Aorta (tissue), 5 donors: ENCODE measurements around the gene TBC1D21. TPM values are rescaled to one million over a fixed set of nuclear protein-coding genes. Genes with fewer than 3 reads are reported as not detected.

Experiments used
- ATAC-seq: fragments of 200-7000 bp; cut with Tn5 transposase; one replicate; pipeline ENCODE4 v1.9.1; 2022; ENCODE audit warnings: moderate library complexity; ENCODE audit not compliant: low FRiP score
- DNase-seq, 2 donors: peaks; one replicate each; pipeline ENCODE4 v3.0.0-alpha.2; 2020
- H3K27ac ChIP-seq, 2 donors: one replicate each; pipeline ENCODE4 v1.5.1; 2013; ENCODE audit warnings: low read length in 2 of 2, mild to moderate bottlenecking in 2 of 2, moderate library complexity in 2 of 2, control low read depth in 1 of 2, inconsistent platforms in 1 of 2, low read depth in 1 of 2
- H3K27me3 ChIP-seq, 2 donors: one replicate each; pipeline ENCODE4 v1.6.1; 2013; ENCODE audit warnings: control low read depth in 1 of 2, low read length in 1 of 2, mild to moderate bottlenecking in 1 of 2, moderate library complexity in 1 of 2; ENCODE audit not compliant: insufficient read depth in 2 of 2, control insufficient read depth in 1 of 2
- H3K36me3 ChIP-seq, 2 donors: one replicate each; pipeline ENCODE4 v1.6.1; 2013; ENCODE audit warnings: control low read depth in 1 of 2, low read length in 1 of 2, mild to moderate bottlenecking in 1 of 2; ENCODE audit not compliant: insufficient read depth in 2 of 2, control insufficient read depth in 1 of 2
- H3K4me1 ChIP-seq, 2 donors: one replicate each; pipeline ENCODE4 v1.6.1; 2013; ENCODE audit warnings: low read length in 2 of 2, control low read depth in 1 of 2, mild to moderate bottlenecking in 1 of 2, moderate library complexity in 1 of 2; ENCODE audit not compliant: insufficient read depth in 2 of 2, control insufficient read depth in 1 of 2
- H3K4me3 ChIP-seq, 2 donors: one replicate each; pipeline ENCODE4 v1.5.1; 2013; ENCODE audit warnings: low read length in 2 of 2, control low read depth in 1 of 2, mild to moderate bottlenecking in 1 of 2
- H3K9me3 ChIP-seq: one replicate; pipeline ENCODE4 v1.6.1; 2013; ENCODE audit warnings: mild to moderate bottlenecking, low read length; ENCODE audit not compliant: control insufficient read depth
- WGBS, 2 donors: extraction: QIAGEN DNeasy Blood & Tissue Kit; methylation state at CpG; one replicate each; pipeline ENCODE4 v1.1.7; 2013; 5-methylcytosine and 5-hydroxymethylcytosine counted together
- intact Hi-C, 2 donors: fragments of 100-400 bp; cut with DNase I; formaldehyde crosslinking; loops; one replicate each; pipeline versions ENCODE4 v1.14.2 to v1.15.0; 2022
- polyA plus RNA-seq, 2 donors: library from polyadenylated mRNA; stranded (reverse); fragments of 200-250 nt; gene quantifications; one replicate each; pipeline ENCODE4 v1.2.3, GENCODE V29; 2013
- total RNA-seq, 2 donors: library from RNA; stranded (reverse); fragmentation: NEBNext Ultra II Directional; extraction: Animal tissue kit (Norgen Biotek cat#: 25700); gene quantifications; one replicate each; pipeline ENCODE4 v1.2.1, GENCODE V29; 2021
- donor health status: healthy with polysubstance abuse.
- donor health status: Bipolar disorder and iron deficiency.
- donor health status: DM: no; HTN: no; CAD: no.
- donor health status: DM: no; HTN: no; CAD: no.
- donor health status: DM: yes; HTN: yes; CAD: no.

Gene TBC1D21
- total and polyA plus RNA-seq, 4 donors = not detected

DNA sequence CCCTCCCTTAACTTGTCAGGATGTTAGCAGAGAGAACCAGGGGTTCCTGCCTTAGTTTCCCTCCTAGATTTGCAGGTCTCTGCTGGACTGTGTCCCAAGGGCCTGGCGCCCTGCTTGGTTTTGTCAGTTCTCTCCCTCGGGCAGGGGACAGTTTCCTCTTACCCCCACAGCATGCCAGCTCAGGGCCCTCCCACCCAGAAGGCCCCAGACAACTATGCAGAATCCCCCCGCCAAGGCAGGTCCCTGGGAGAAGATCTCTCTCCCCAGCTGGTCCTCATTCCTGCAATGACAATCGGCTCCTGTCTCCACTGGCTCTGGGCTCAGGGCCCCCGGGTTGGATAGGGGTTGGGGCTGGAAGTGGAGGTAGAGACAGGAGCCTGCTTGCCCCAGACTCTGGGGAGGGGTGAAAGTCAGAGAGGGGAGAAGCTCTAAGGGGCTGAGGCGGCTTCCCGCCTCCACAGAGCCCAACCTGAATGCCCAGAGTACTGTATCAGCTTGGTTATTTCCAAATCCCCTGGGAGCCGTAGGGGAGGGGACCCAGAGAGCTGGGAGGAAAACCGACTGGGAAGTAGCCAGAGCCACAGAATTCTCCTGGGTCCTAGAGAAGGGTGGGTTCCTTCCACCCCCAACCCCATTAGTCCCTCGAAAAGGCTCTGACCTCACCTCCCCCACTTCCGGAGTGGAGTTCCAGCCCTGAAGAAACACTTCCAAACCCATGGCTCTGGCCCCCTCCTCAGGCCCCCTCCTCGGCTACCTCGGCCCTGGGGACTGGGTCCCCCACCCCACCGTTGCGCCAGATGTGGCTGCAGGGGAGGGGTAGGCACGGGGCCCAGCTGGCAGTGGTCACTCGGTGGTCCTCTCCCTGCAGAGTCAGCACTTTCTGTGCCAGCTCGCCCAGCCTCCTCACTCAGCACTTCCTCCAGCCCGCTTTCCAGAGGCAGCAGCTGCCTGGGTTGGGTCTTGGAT is 49.1 kb downstream of the TBC1D21 start:
- H3K27me3 ChIP-seq = no peaks in the 10 kb centered on the region
- intact Hi-C loops = no loop called here
- DNase-seq (peak; percentile 79 to 82), ATAC-seq (peak; percentile 47)
- H3K27ac ChIP-seq = peak overlapping the region; percentile 68 to 83
- H3K36me3 ChIP-seq = peaks cover 0 to 2% of the 10 kb centered on the region in 2 donors
- WGBS, 2 donors = 5 to 7% methylated on average over 17 to 19 of the region's 19 CpGs
- H3K4me3 ChIP-seq = no peak overlapping the region
- H3K4me1 ChIP-seq = peaks cover 0 to 4% of the 10 kb centered on the region in 2 donors
- no peaks in the 10 kb centered on the region for H3K9me3 ChIP-seq

DNA sequence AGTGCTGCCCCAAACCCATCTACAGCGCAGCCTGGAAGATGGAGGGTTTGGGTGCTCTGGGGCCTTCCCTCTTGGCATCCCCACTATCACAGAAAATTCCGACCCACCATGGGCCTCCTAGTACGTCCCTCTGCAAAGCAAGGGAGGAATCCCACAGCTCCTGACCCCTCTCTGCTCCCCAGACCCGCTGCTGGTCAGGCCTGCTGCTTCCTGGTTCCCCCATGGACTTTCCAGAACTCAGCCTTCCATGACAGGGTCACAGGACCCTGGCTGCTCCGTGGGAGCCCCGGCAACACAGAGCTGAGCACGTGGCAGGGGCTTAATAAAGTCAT is 49.8 kb downstream of the TBC1D21 start:
- intact Hi-C loops = no loop called here
- peaks cover 0 to 2% of the 10 kb centered on the region in 2 donors for H3K36me3 ChIP-seq
- H3K27me3 ChIP-seq = no peaks in the 10 kb centered on the region
- WGBS, 2 donors = 8 to 12% methylated on average over 7 of the region's 7 CpGs
- ATAC-seq (no peak), DNase-seq (peak in 1 of 2 donors; percentile 52)
- no peak overlapping the region for H3K4me3 ChIP-seq
- peaks cover 0 to 4% of the 10 kb centered on the region in 2 donors for H3K4me1 ChIP-seq
- H3K9me3 ChIP-seq = no peaks in the 10 kb centered on the region
- H3K27ac ChIP-seq = peak overlapping the region; percentile 68 to 83

DNA sequence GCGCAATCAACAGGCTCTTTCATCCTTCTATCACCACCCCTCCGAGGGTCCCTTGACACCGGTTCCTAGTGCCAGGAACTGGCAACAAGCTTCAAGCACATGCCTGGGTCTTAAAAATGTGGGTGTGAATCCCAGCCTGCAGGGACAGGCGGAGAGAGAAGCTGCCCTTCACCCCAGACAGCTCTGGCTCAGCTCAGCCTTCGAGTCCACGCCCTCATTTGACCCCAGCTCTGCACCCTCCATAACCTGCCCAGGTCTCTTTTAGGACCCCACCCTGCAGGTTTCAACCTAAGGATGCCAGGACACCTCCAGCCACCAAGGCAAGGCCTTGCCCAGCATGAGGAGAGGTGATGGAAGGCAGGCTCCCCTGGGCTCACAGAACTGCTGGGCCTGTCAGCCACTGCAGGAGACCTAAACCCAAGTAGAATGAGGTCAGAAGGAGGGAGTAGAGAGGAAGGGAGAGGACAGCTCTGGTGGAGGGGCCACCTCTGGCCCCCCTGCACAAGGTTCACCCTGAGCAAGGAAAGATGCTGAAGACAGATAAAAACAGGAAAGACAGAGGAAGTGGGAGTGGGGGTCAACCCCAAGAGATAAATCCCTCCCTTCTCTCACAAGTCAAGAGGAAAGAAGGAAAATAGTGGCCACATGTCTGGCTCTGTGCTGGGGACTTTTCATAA is 50.3 kb downstream of the TBC1D21 start:
- 16 to 19% methylated on average over 6 of the region's 6 CpGs for WGBS, 2 donors
- peaks cover 0 to 4% of the 10 kb centered on the region in 2 donors for H3K4me1 ChIP-seq
- no peaks in the 10 kb centered on the region for H3K9me3 ChIP-seq
- no peak overlapping the region for H3K4me3 ChIP-seq
- intact Hi-C loops = no loop called here
- ATAC-seq = no peak
- H3K27ac ChIP-seq = peak overlapping the region; percentile 34 to 68
- no peaks in the 10 kb centered on the region for H3K27me3 ChIP-seq
- peak; percentile 45 to 57 for DNase-seq
- H3K36me3 ChIP-seq = peaks cover 0 to 2% of the 10 kb centered on the region in 2 donors

DNA sequence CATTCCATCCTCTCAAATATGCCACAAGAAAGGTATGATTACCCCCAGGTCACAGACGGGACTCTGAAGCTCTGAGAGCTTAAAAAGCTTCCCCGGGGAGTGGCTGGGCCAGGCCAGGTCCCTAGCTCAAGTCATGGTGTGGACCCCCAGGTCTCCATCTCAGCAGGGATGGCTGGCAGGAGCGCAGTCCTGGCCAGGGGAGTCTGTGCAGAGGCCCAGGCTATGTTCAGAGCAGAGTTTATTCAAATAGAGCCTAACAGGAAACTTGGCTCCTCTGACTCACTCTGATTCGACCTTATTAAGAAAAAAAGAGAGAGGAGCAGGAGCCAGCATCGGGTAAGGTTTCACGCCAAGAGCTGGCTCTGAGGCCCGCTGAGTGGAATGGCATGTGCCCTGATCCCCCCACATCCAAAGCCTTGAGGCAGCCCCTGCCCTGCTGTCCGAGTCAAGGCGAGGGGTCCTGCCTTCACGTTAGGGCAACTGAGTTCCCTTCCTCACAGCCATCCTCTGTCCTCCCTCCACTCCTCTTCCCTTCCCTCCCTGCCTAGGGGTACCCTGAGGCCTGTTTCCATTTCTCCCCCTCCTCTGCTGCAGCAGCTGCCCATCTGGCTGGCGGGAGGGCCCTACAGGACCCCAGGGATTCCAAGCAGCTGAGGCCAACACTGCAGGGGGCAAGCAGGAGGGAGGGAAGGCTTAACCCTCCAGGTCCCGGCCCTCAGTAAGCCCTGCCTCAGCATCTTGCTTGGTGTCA is 51.0 kb downstream of the TBC1D21 start:
- ATAC-seq (peak; percentile 58), DNase-seq (peak; percentile 73 to 87)
- Histone ChIP-seq H3K4me3 (no peak overlapping the region), H3K27me3 (no peaks in the 10 kb centered on the region), H3K27ac (peak overlapping the region; percentile 65 to 81), H3K9me3 (no peaks in the 10 kb centered on the region), H3K36me3 (peaks cover 0 to 2% of the 10 kb centered on the region in 2 donors), H3K4me1 (peaks cover 0 to 4% of the 10 kb centered on the region in 2 donors)
- intact Hi-C loops = no loop called here
- 1 to 5% methylated on average over 11 to 12 of the region's 12 CpGs for WGBS, 2 donors

DNA sequence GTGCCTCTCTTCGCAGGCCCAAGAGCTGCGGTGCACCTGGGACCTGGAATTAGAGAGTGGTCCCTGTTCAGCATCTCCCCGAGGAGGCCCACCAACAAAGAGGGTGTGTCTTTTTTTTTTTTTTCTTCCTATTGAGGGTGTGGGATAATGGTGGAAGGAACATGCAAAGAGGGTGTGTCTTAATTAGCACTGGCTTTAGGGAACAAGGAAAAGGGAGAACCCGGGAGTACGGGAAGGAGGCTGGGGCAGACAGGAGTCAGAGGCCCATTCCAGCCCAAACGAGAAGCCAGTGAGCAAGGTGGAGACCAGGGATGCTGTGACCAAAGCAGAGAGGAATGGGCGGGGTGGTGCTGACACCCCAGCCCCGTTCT is 52.5 kb downstream of the TBC1D21 start:
- intact Hi-C loops = loop anchor here in 1 of 2 donors (5.0 kb wide), 1 partner anchor 66 kb away; the partner anchor contains the start of genes PML and STOML1
- H3K36me3 ChIP-seq = no peaks in the 10 kb centered on the region
- peaks cover 0 to 4% of the 10 kb centered on the region in 2 donors for H3K4me1 ChIP-seq
- ATAC-seq = no peak
- H3K27me3 ChIP-seq = no peaks in the 10 kb centered on the region
- WGBS, 2 donors = 11 to 16% methylated on average over 8 of the region's 8 CpGs
- H3K27ac ChIP-seq = peak overlapping the region; percentile 65 to 81
- DNase-seq = peak in 1 of 2 donors; percentile 42
- no peaks in the 10 kb centered on the region for H3K9me3 ChIP-seq
- H3K4me3 ChIP-seq = peak overlapping the region; percentile 1 to 6

DNA sequence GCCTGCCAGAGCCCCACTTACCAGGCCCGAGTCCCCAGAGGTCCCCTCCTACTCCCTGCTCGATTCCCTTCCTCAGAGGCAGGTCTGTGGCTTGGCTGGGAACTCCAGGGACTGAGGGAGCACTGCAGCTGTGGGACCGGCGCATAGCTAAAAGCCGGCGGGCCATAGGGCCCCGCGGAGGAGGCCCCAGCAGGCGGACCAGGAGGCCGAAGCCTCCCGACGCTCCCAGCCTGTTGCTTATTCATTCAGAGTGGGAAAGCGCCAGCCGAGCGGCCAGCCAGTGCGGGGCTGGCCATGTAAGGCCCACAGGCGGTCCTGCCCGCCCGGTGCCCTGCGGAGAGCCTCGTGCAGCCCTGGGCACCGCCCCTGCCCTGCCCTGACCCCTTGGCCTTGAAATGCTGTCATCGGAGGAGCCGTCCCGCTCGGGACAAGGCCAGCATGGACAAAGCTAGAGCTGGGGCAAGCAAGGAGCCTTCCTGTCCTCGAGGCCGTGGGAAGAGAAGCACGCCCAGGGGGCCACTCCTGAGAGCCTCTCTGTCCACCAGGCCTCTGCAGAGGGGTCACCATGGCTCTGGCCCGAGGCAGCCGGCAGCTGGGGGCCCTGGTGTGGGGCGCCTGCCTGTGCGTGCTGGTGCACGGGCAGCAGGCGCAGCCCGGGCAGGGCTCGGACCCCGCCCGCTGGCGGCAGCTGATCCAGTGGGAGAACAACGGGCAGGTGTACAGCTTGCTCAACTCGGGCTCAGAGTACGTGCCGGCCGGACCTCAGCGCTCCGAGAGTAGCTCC is 53.0 kb downstream of the TBC1D21 start, which contains the start of gene LOXL1:
Gene LOXL1, plus strand, starts transcription at position 244 of the 784 bp plus-strand sequence. Its CDS starts 322 bp downstream, at position 566.
- intact Hi-C loops = loop anchor here in 1 of 2 donors (5.0 kb wide), 1 partner anchor 66 kb away; the partner anchor contains the start of genes PML and STOML1
- peak; percentile 89 to 94 for DNase-seq
- H3K4me3 ChIP-seq = peak within 1 kb of the TSS; percentile 30 to 73
- H3K9me3 ChIP-seq = no peaks in the 10 kb centered on the region
- 0 to 2% methylated on average over 42 to 47 of the region's 47 CpGs for WGBS, 2 donors
- ATAC-seq = peak; percentile 82
- H3K36me3 ChIP-seq = no peaks in the 10 kb centered on the region
- peak within 1 kb of the TSS; percentile 80 to 97 for H3K27ac ChIP-seq
- H3K27me3 ChIP-seq = no peaks in the 10 kb centered on the region
- H3K4me1 ChIP-seq = peaks cover 0 to 4% of the 10 kb centered on the region in 2 donors

DNA sequence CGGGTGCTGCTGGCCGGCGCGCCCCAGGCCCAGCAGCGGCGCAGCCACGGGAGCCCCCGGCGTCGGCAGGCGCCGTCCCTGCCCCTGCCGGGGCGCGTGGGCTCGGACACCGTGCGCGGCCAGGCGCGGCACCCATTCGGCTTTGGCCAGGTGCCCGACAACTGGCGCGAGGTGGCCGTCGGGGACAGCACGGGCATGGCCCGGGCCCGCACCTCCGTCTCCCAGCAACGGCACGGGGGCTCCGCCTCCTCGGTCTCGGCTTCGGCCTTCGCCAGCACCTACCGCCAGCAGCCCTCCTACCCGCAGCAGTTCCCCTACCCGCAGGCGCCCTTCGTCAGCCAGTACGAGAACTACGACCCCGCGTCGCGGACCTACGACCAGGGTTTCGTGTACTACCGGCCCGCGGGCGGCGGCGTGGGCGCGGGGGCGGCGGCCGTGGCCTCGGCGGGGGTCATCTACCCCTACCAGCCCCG is 53.7 kb downstream of the TBC1D21 start:
- Histone ChIP-seq H3K36me3 (no peaks in the 10 kb centered on the region), H3K27ac (peak overlapping the region; percentile 80 to 97), H3K4me3 (peak overlapping the region; percentile 30 to 73), H3K4me1 (peaks cover 0 to 4% of the 10 kb centered on the region in 2 donors), H3K9me3 (no peaks in the 10 kb centered on the region), H3K27me3 (no peaks in the 10 kb centered on the region)
- peak; percentile 79 to 92 for DNase-seq
- intact Hi-C loops = loop anchor here in 1 of 2 donors (5.0 kb wide), 1 partner anchor 65 kb away; the partner anchor contains the start of genes PML and STOML1
- 0% methylated on average over 28 to 65 of the region's 65 CpGs for WGBS, 2 donors
- peak; percentile 12 for ATAC-seq
